ENCODE results near the gene SLAMF9.

DNA sequence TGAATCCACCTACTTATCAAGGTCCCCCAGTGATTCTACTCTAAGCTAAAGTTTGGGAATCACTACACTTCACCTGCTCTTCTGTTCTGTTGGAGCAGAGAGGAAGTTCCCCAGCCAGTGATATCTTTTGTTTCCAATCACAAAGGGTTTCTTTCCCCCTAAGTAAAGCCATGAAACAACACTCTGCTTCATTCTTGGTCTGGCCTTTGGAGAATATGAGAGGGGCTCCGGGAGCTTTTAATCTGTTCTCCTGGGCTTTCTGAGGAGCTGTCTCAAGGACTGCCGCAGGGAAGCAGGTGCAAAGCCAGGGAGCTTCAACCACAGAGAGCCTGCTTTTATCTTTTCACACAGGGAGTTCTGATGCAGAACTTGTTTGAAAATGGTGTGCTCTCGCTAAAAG is 10.1 kb upstream of the SLAMF9 start:
- TF ChIP-seq, protein P1, sequence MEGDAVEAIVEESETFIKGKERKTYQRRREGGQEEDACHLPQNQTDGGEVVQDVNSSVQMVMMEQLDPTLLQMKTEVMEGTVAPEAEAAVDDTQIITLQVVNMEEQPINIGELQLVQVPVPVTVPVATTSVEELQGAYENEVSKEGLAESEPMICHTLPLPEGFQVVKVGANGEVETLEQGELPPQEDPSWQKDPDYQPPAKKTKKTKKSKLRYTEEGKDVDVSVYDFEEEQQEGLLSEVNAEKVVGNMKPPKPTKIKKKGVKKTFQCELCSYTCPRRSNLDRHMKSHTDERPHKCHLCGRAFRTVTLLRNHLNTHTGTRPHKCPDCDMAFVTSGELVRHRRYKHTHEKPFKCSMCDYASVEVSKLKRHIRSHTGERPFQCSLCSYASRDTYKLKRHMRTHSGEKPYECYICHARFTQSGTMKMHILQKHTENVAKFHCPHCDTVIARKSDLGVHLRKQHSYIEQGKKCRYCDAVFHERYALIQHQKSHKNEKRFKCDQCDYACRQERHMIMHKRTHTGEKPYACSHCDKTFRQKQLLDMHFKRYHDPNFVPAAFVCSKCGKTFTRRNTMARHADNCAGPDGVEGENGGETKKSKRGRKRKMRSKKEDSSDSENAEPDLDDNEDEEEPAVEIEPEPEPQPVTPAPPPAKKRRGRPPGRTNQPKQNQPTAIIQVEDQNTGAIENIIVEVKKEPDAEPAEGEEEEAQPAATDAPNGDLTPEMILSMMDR (conservative IDR thresholded peaks at IDR 0.05; ENCODE audit: low read depth, low read length) = no peak
- no peak for TF ChIP-seq EZH2phosphoT487 (IDR thresholded peaks at IDR 0.05; ENCODE audit: borderline replicate concordance, low read length)
